H1 (cell line): ENCODE results near the gene BCL3. TPM values are rescaled to one million over a fixed set of nuclear protein-coding genes. Genes with fewer than 3 reads are reported as not detected.

Source experiments
- CTCF ChIA-PET: fragments of 300-600 bp; sonication (Branson Sonifier 250); formaldehyde crosslinking; loops from one replicate; lab custom pipeline; 2021; ENCODE audit not compliant: partially characterized antibody; lab: Charles Lee
- POLR2A ChIA-PET: fragments of 300-600 bp; sonication (Branson Sonifier 250); formaldehyde crosslinking; loops from one replicate; lab custom pipeline; 2021; ENCODE audit warnings: inconsistent platforms; ENCODE audit not compliant: partially characterized antibody; lab: Charles Lee
- DNase-seq, 2 experiments: peaks; one replicate each; pipeline versions ENCODE4 v3.0.0 to v3.0.0-alpha.2; 2010 to 2022; ENCODE audit warnings: low spot score in 2 of 2, low read depth in 1 of 2, mixed read lengths in 1 of 2
- FAIRE-seq: peaks from 2 replicates; lab custom pipeline; 2011; peaks lifted over from hg19 to GRCh38; lab: Jason Lieb, UNC
- H2AFZ ChIP-seq: 2 replicates; pipeline ENCODE4 v1.8.1; 2012; ENCODE audit warnings: low read length, inconsistent platforms
- H2AK5ac ChIP-seq: 2 replicates; pipeline ENCODE4 v1.6.1; 2013; ENCODE audit warnings: low read depth, low read length
- H2BK120ac ChIP-seq: replicated peaks from 2 replicates; pipeline ENCODE3; 2013; ENCODE audit warnings: low read depth, low read length, inconsistent platforms
- H2BK12ac ChIP-seq: 2 replicates; pipeline ENCODE4 v1.6.1; 2013; ENCODE audit warnings: low read depth, low read length
- H2BK15ac ChIP-seq: 2 replicates; pipeline ENCODE4 v1.6.1; 2013; ENCODE audit warnings: low read length
- H2BK20ac ChIP-seq: 2 replicates; pipeline ENCODE4 v1.6.1; 2013; ENCODE audit warnings: low read length
- H2BK5ac ChIP-seq: 2 replicates; pipeline ENCODE4 v1.6.1; 2013; ENCODE audit warnings: low read depth, low read length
- H3K14ac ChIP-seq: 2 replicates; pipeline ENCODE4 v1.6.1; 2013; ENCODE audit warnings: inconsistent platforms; ENCODE audit not compliant: insufficient read length
- H3K18ac ChIP-seq: 2 replicates; pipeline ENCODE4 v1.6.1; 2013; ENCODE audit warnings: low read length; ENCODE audit errors: extremely low read depth
- H3K23ac ChIP-seq: 2 replicates; pipeline ENCODE4 v1.6.1; 2013; ENCODE audit warnings: inconsistent platforms; ENCODE audit not compliant: insufficient read length
- H3K23me2 ChIP-seq: 2 replicates; pipeline ENCODE4 v1.6.1; 2013; ENCODE audit warnings: low read depth, low read length
- H3K27ac ChIP-seq: 2 replicates; pipeline ENCODE4 v1.6.1; 2011; ENCODE audit warnings: low read depth, low read length, inconsistent platforms
- H3K27me3 ChIP-seq, 4 experiments: replicated peaks in 1 of 4; 1 replicate in 1 of 4; 2 replicates in 3 of 4; pipeline versions ENCODE4 v1.6.1 to v1.8.1; 2011 to 2013; ENCODE audit warnings: low read length in 3 of 4, mild to moderate bottlenecking in 3 of 4, inconsistent platforms in 2 of 4, mixed read lengths in 2 of 4, moderate library complexity in 1 of 4; ENCODE audit not compliant: control insufficient read depth in 3 of 4, insufficient read depth in 3 of 4; ENCODE audit errors: extremely low read depth in 1 of 4
- H3K36me3 ChIP-seq, 4 experiments: 2 replicates each; pipeline versions ENCODE4 v1.6.1 to v1.8.1; 2011 to 2013; ENCODE audit warnings: mild to moderate bottlenecking in 4 of 4, low read length in 3 of 4, moderate library complexity in 2 of 4, control low read depth in 1 of 4, inconsistent platforms in 1 of 4; ENCODE audit not compliant: insufficient read depth in 4 of 4, control insufficient read depth in 2 of 4
- H3K4ac ChIP-seq: replicated peaks from 2 replicates; pipeline ENCODE3; 2013; ENCODE audit warnings: low read length, low read depth, mixed read lengths, inconsistent platforms; ENCODE audit not compliant: insufficient read length
- H3K4me1 ChIP-seq, 4 experiments: replicated peaks in 1 of 4; 1 replicate in 1 of 4; 2 replicates in 3 of 4; pipeline versions ENCODE4 v1.6.1 to v1.8.1; 2011 to 2013; ENCODE audit warnings: low read length in 3 of 4, inconsistent platforms in 2 of 4, mixed read lengths in 1 of 4; ENCODE audit not compliant: insufficient read depth in 4 of 4, control insufficient read depth in 3 of 4
- H3K4me2 ChIP-seq, 2 experiments: 2 replicates each; pipeline versions ENCODE4 v1.6.1 to v1.8.1; 2011 to 2013; ENCODE audit warnings: low read depth in 2 of 2, low read length in 2 of 2, control low read depth in 1 of 2, inconsistent platforms in 1 of 2, mild to moderate bottlenecking in 1 of 2; ENCODE audit not compliant: insufficient read depth in 1 of 2
- H3K4me3 ChIP-seq, 4 experiments: fragments of 200-600, 300-600 bp in 1 of 4; sonication (generic), shearing (Covaris generic), sonication (Bioruptor Twin) in 1 of 4; 2 replicates each; pipeline versions ENCODE4 v1.5.1 to v1.8.1; 2011 to 2016; ENCODE audit warnings: low read length in 4 of 4, low read depth in 3 of 4, control low read depth in 2 of 4, inconsistent platforms in 2 of 4, mild to moderate bottlenecking in 2 of 4, mixed read lengths in 1 of 4, moderate library complexity in 1 of 4; ENCODE audit not compliant: insufficient read depth in 2 of 4; ENCODE audit errors: extremely low read depth in 1 of 4
- H3K56ac ChIP-seq: replicated peaks from 2 replicates; pipeline ENCODE3; 2013; ENCODE audit warnings: low read depth, mild to moderate bottlenecking, mixed read lengths, low read length, inconsistent platforms; ENCODE audit not compliant: insufficient read length
- H3K79me1 ChIP-seq: 2 replicates; pipeline ENCODE4 v1.6.1; 2013; ENCODE audit warnings: low read depth, low read length, control low read depth
- H3K79me2 ChIP-seq, 2 experiments: 2 replicates each; pipeline versions ENCODE4 v1.6.1 to v1.8.1; 2012 to 2013; ENCODE audit warnings: low read length in 2 of 2, mild to moderate bottlenecking in 2 of 2, inconsistent platforms in 1 of 2; ENCODE audit not compliant: insufficient read depth in 2 of 2, control insufficient read depth in 1 of 2
- H3K9ac ChIP-seq, 4 experiments: replicated peaks in 1 of 4; 1 replicate in 1 of 4; 2 replicates in 3 of 4; pipeline versions ENCODE4 v1.6.1 to v1.8.1; 2011 to 2013; ENCODE audit warnings: low read depth in 3 of 4, low read length in 3 of 4, control low read depth in 2 of 4, mild to moderate bottlenecking in 2 of 4, moderate library complexity in 2 of 4, inconsistent platforms in 1 of 4; ENCODE audit errors: extremely low read depth in 1 of 4
- H3K9me3 ChIP-seq, 2 experiments: 2 replicates each; pipeline versions ENCODE4 v1.6.1 to v1.8.1; 2012 to 2013; ENCODE audit warnings: mild to moderate bottlenecking in 2 of 2, moderate library complexity in 2 of 2, control low read depth in 1 of 2, inconsistent platforms in 1 of 2, low read depth in 1 of 2, low read length in 1 of 2, mixed read lengths in 1 of 2; ENCODE audit not compliant: insufficient read depth in 2 of 2
- H4K20me1 ChIP-seq, 2 experiments: replicated peaks in 1 of 2; 2 replicates each; pipeline versions ENCODE3 to v1.8.1; 2011 to 2013; ENCODE audit warnings: inconsistent platforms in 2 of 2, low read length in 2 of 2, mild to moderate bottlenecking in 1 of 2; ENCODE audit not compliant: insufficient read depth in 2 of 2, control insufficient read depth in 1 of 2
- H4K5ac ChIP-seq: 2 replicates; pipeline ENCODE4 v1.6.1; 2013; ENCODE audit warnings: low read length, low read depth, mixed read lengths, inconsistent platforms; ENCODE audit not compliant: insufficient read length
- H4K8ac ChIP-seq: 2 replicates; pipeline ENCODE4 v1.8.0; 2013; ENCODE audit warnings: mild to moderate bottlenecking, moderate library complexity, low read length, inconsistent platforms; ENCODE audit not compliant: insufficient read depth; ENCODE audit errors: extremely low read depth
- H4K91ac ChIP-seq: replicated peaks from 2 replicates; pipeline ENCODE3; 2013; ENCODE audit warnings: low read length, mixed read lengths, inconsistent platforms; ENCODE audit not compliant: insufficient read length
- CBX5 ChIP-seq: fragments of 300-800, 300-1000 bp; sonication (generic); IDR thresholded peaks from 2 replicates; pipeline ENCODE4 v1.7.1; 2016; ENCODE audit warnings: antibody characterized with exemption, low read length, low read depth
- KDM1A ChIP-seq: fragments of 200-600, 300-600 bp; sonication (generic); IDR thresholded peaks from 2 replicates; pipeline ENCODE4 v1.7.1; 2016; ENCODE audit warnings: mild to moderate bottlenecking, low read length, borderline replicate concordance
- KDM5A ChIP-seq: fragments of 200-600 bp; IDR thresholded peaks from 2 replicates; pipeline ENCODE4 v1.7.1; 2012; ENCODE audit warnings: mild to moderate bottlenecking, low read length, inconsistent platforms, mixed read lengths
- NANOG ChIP-seq: IDR thresholded peaks from 2 replicates; pipeline ENCODE4 v1.6.1; 2011; ENCODE audit warnings: low read length, low read depth, mild to moderate bottlenecking, inconsistent platforms; ENCODE audit not compliant: insufficient read depth, poor library complexity, severe bottlenecking
- NRF1 ChIP-seq: IDR thresholded peaks from 2 replicates; pipeline ENCODE4 v1.6.1; 2011; ENCODE audit warnings: mild to moderate bottlenecking, low read depth, low read length, improper control_type of control experiment
- POU5F1 ChIP-seq: IDR thresholded peaks from 2 replicates; pipeline ENCODE4 v1.6.1; 2011; ENCODE audit warnings: low read depth, mild to moderate bottlenecking, low read length, moderate library complexity
- RNF2 ChIP-seq: fragments of 200-900, 300-1000 bp; sonication (generic); IDR thresholded peaks from 2 replicates; pipeline ENCODE4 v1.7.1; 2016; ENCODE audit warnings: borderline replicate concordance, low read depth, mild to moderate bottlenecking, antibody characterized with exemption, low read length; ENCODE audit not compliant: poor library complexity, severe bottlenecking; ENCODE audit errors: missing control alignments
- SAP30 ChIP-seq: fragments of 300-600 bp; sonication (generic); IDR thresholded peaks from 2 replicates; pipeline ENCODE4 v1.7.1; 2012; ENCODE audit warnings: low read length, moderate library complexity, mild to moderate bottlenecking, inconsistent platforms; ENCODE audit not compliant: insufficient read depth, insufficient replicate concordance
- SUZ12 ChIP-seq: fragments of 200-600 bp; sonication (generic); IDR thresholded peaks from 2 replicates; pipeline ENCODE4 v1.6.1; 2012; ENCODE audit warnings: mild to moderate bottlenecking, inconsistent platforms, low read length, moderate library complexity, mixed read lengths
- ZNF274 ChIP-seq: IDR thresholded peaks from 2 replicates; pipeline ENCODE4 v1.7.0; 2012; ENCODE audit warnings: low read length, borderline replicate concordance; ENCODE audit errors: extremely low read depth
- WGBS, 2 experiments: shearing (Covaris generic) in 1 of 2; methylation state at CpG; one replicate each; pipeline versions ENCODE4 v1.1.6 to v1.1.7; 2013 to 2015; ENCODE audit warnings: low lambda C conversion rate in 2 of 2, mixed read lengths in 2 of 2, inconsistent platforms in 1 of 2, low coverage in 1 of 2, missing lambda C conversion rate in 1 of 2; ENCODE audit not compliant: insufficient replicate concordance in 2 of 2, insufficient coverage in 1 of 2, insufficient read length in 1 of 2; ENCODE audit errors: extremely low coverage in 1 of 2, missing lambda C conversion rate in 1 of 2; 5-methylcytosine and 5-hydroxymethylcytosine counted together
- polyA plus RNA-seq, 7 experiments: library from polyadenylated mRNA; depleted of rRNA in 3 of 7; stranded (reverse) in 5 of 7; unstranded in 2 of 7; fragments of >200 nt in 5 of 7; fragments of 200-250 nt in 2 of 7; gene quantifications; 1 replicate in 5 of 7; 2 replicates in 1 of 7; 4 replicates in 1 of 7; pipeline versions ENCODE4 v1.2.1 to v1.2.3, GENCODE V29; 2011 to 2013; ENCODE audit warnings: missing spikeins in 2 of 7, mixed read lengths in 2 of 7
- total RNA-seq: library from RNA; stranded (reverse); fragmentation: NEBNext Ultra II Directional; extraction: Animal tissue kit (Norgen Biotek cat#: 25700); gene quantifications from 2 replicates; pipeline ENCODE4 v1.2.1, GENCODE V29; 2021

The BCL3 gene
- total and polyA plus RNA-seq, 2 of the 8 experiments (the other 6 are each of a cell fraction or from before 2014, with no cell fraction given): 0.88 to 2.4 TPM

GRCh38 chr19:44759083-44759804, 10.7 kb downstream of the BCL3 start:
- H2BK15ac ChIP-seq: no peak overlapping the region
- H2BK20ac ChIP-seq: no peak overlapping the region
- 81% methylated on average over 3 of the region's 10 CpGs; no CpG with 5 or more reads in 1 of the 2 experiments for WGBS, 2 experiments
- no peak overlapping the region for H2AFZ ChIP-seq
- no peaks in the 10 kb centered on the region for H3K79me1 ChIP-seq
- H3K9ac ChIP-seq: no peak overlapping the region; a peak in 1 of 7 replicates
- no peak overlapping the region for H3K23ac ChIP-seq
- peak overlapping the region; percentile 68; the same call in 1 of the 2 replicates for H2BK12ac ChIP-seq
- peaks cover 0 to 6% of the 10 kb centered on the region in 2 experiments for H4K20me1 ChIP-seq
- H3K23me2 ChIP-seq: peaks cover 18% of the 10 kb centered on the region
- H2BK120ac ChIP-seq: no peak overlapping the region
- H4K5ac ChIP-seq: no peak overlapping the region
- H3K9me3 ChIP-seq: no peaks in the 10 kb centered on the region
- no peak overlapping the region for H4K8ac ChIP-seq
- DNase-seq: no peak
- no peak overlapping the region for H3K18ac ChIP-seq
- no peak overlapping the region for H2AK5ac ChIP-seq
- no peaks in the 10 kb centered on the region for H3K79me2 ChIP-seq
- H3K36me3 ChIP-seq: no peaks in the 10 kb centered on the region
- no peak overlapping the region for H3K56ac ChIP-seq
- no peak overlapping the region for H3K4me3 ChIP-seq
- no peak overlapping the region for H4K91ac ChIP-seq
- H3K4me1 ChIP-seq: peaks cover 10 to 30% (median 17%) of the 10 kb centered on the region in 4 experiments
- H3K4me2 ChIP-seq: no peak overlapping the region; a peak in 1 of 4 replicates
- H3K14ac ChIP-seq: no peak overlapping the region
- ChIA-PET POLR2A (interaction anchor here (1.3 to 2.5 kb wide), 4 partner anchors 11 to 77 kb away, joined by 3 to 7 read pairs (median 6); no protein-coding TSS in a partner anchor), CTCF (interaction anchor here (0.9 to 2.5 kb wide), 5 partner anchors 11 to 70 kb away, joined by 3 to 34 read pairs (median 4); no protein-coding TSS in a partner anchor)
- FAIRE-seq: no peak
- H3K27ac ChIP-seq: no peak overlapping the region
- H2BK5ac ChIP-seq: no peak overlapping the region
- TF ChIP-seq NRF1 (no peak), KDM5A (no peak), SAP30 (no peak), POU5F1 (no peak), CBX5 (no peak), NANOG (no peak), ZNF274 (no peak), KDM1A (no peak), SUZ12 (no peak), RNF2 (no peak)
- H3K27me3 ChIP-seq: peaks cover 26 to 38% (median 36%) of the 10 kb centered on the region in 4 experiments
- no peak overlapping the region for H3K4ac ChIP-seq
